Natural killer cell (primary cell): ENCODE results near the gene TTC34. TPM values are rescaled to one million over a fixed set of nuclear protein-coding genes. Genes with fewer than 3 reads are reported as not detected.

Source experiments
- ATAC-seq, 3 donors: fragments of 150-1000 bp in 2 of 3; fragments of 200-7000 bp in 1 of 3; cut with Tn5 transposase; 1 replicate in 1 of 3; 2 replicates in 2 of 3; pipeline ENCODE4 v1.10.0; 2021; ENCODE audit warnings: mild to moderate bottlenecking in 2 of 3, moderate library complexity in 2 of 3
- DNase-seq, 2 donors: peaks; one replicate each; pipeline versions ENCODE4 v3.0.0 to v3.0.0-alpha.2; 2013 to 2021; ENCODE audit warnings: mixed read lengths in 1 of 2
- H3K27ac ChIP-seq: one replicate; pipeline ENCODE4 v1.5.1; 2013; ENCODE audit warnings: mild to moderate bottlenecking, low read length
- H3K27me3 ChIP-seq: one replicate; pipeline ENCODE4 v1.6.1; 2013; ENCODE audit warnings: low read length; ENCODE audit not compliant: control insufficient read depth, insufficient read depth
- H3K36me3 ChIP-seq: one replicate; pipeline ENCODE4 v1.6.1; 2013; ENCODE audit warnings: low read length; ENCODE audit not compliant: control insufficient read depth, insufficient read depth
- H3K4me1 ChIP-seq: one replicate; pipeline ENCODE4 v1.6.1; 2013; ENCODE audit warnings: low read length; ENCODE audit not compliant: control insufficient read depth, insufficient read depth
- H3K4me3 ChIP-seq: one replicate; pipeline ENCODE4 v1.5.1; 2013; ENCODE audit warnings: low read length
- H3K9me3 ChIP-seq: one replicate; pipeline ENCODE4 v1.6.1; 2013; ENCODE audit warnings: low read length; ENCODE audit not compliant: control insufficient read depth, insufficient read depth
- H3K27ac Mint-ChIP-seq, 2 donors: one replicate each; pipeline ENCODE4 v1.8.0; 2022; ENCODE audit warnings: mild to moderate bottlenecking in 2 of 2, mixed read lengths in 2 of 2, moderate library complexity in 1 of 2
- H3K27me3 Mint-ChIP-seq, 2 donors: one replicate each; pipeline ENCODE4 v1.8.0; 2022; ENCODE audit warnings: low read depth in 2 of 2, mixed read lengths in 2 of 2
- H3K36me3 Mint-ChIP-seq: one replicate; pipeline ENCODE4 v1.8.0; 2022; ENCODE audit warnings: mixed read lengths
- H3K4me1 Mint-ChIP-seq, 2 donors: one replicate each; pipeline ENCODE4 v1.8.0; 2022; ENCODE audit warnings: mixed read lengths in 2 of 2
- H3K4me3 Mint-ChIP-seq: one replicate; pipeline ENCODE4 v1.8.0; 2022; ENCODE audit warnings: mild to moderate bottlenecking, moderate library complexity, mixed read lengths
- H3K9me3 Mint-ChIP-seq, 2 donors: one replicate each; pipeline ENCODE4 v1.8.0; 2022; ENCODE audit warnings: mixed read lengths in 2 of 2
- WGBS: methylation state at CpG from one replicate; pipeline ENCODE4 v1.1.7; 2013; ENCODE audit warnings: missing lambda C conversion rate; ENCODE audit not compliant: insufficient coverage; 5-methylcytosine and 5-hydroxymethylcytosine counted together
- intact Hi-C: fragments of 100-400 bp; cut with micrococcal nuclease; formaldehyde crosslinking; loops from one replicate; pipeline ENCODE4 v1.14.2; 2022
- total RNA-seq, 4 donors: library from RNA; stranded (reverse); fragments of 120-200 nt in 1 of 4; gene quantifications; one replicate each; pipeline versions ENCODE4 v1.2.3 to v1.2.4, GENCODE V29; 2013 to 2022
- TF ChIP-seq, protein P1 (sequence below): fragments of 200-600 bp; IDR thresholded peaks from one replicate; pipeline ENCODE4 v1.8.0; 2022; ENCODE audit warnings: antibody characterized with exemption

TTC34 gene
- total RNA-seq, 3 donors from 2014 or later (not counting 1 experiment from before 2014, with no cell fraction given) = 0.80 to 1.4 (median 1.2) TPM

DNA sequence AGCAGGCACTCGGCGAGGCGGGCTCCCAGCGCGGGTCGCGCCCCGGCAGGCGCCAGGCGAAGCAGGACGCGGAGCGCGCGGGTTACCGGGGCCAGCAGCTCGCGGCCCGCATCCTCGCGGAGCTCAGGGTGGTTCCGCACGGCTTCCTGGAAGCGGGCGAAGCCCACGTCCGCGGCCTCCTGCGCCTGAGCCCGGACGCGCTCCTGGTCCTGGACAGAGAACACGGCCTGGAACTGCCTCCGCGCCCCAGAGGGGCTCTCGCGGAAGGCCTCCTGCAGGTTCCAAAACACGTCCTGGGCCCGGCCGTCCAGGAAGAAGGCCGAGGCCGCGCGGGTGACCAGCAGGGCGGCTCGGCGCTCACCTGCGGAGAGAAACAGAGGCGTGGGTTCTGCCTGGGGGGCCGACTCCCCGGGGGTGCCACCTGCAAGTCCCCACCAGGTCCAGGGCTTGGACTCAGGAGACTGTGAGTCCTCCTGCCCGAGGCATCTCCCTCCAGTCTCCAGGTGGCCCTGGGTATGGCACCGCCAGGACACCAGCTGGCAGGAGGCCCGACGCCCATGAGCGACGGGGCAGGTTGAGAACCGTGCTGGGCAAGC is 11.4 kb downstream of the TTC34 start:
- Mint-ChIP-seq H3K36me3 (peaks cover 19% of the 10 kb centered on the region), H3K9me3 (peaks cover 2 to 10% of the 10 kb centered on the region in 2 donors), H3K4me3 (no peak overlapping the region), H3K27me3 (peaks cover 19 to 28% of the 10 kb centered on the region in 2 donors), H3K4me1 (no peaks in the 10 kb centered on the region), H3K27ac (no peak overlapping the region)
- DNase-seq (peak in 1 of 2 donors; percentile 6), ATAC-seq (no peak)
- Histone ChIP-seq H3K36me3 (no peaks in the 10 kb centered on the region), H3K4me1 (peaks cover 2% of the 10 kb centered on the region), H3K9me3 (peaks cover 14% of the 10 kb centered on the region), H3K27ac (no peak overlapping the region), H3K27me3 (peaks cover 5% of the 10 kb centered on the region), H3K4me3 (no peak overlapping the region)
- intact Hi-C loops = no loop called here
- TF ChIP-seq, protein P1, sequence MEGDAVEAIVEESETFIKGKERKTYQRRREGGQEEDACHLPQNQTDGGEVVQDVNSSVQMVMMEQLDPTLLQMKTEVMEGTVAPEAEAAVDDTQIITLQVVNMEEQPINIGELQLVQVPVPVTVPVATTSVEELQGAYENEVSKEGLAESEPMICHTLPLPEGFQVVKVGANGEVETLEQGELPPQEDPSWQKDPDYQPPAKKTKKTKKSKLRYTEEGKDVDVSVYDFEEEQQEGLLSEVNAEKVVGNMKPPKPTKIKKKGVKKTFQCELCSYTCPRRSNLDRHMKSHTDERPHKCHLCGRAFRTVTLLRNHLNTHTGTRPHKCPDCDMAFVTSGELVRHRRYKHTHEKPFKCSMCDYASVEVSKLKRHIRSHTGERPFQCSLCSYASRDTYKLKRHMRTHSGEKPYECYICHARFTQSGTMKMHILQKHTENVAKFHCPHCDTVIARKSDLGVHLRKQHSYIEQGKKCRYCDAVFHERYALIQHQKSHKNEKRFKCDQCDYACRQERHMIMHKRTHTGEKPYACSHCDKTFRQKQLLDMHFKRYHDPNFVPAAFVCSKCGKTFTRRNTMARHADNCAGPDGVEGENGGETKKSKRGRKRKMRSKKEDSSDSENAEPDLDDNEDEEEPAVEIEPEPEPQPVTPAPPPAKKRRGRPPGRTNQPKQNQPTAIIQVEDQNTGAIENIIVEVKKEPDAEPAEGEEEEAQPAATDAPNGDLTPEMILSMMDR = no peak
- 24% methylated on average over 58 of the region's 58 CpGs for WGBS

DNA sequence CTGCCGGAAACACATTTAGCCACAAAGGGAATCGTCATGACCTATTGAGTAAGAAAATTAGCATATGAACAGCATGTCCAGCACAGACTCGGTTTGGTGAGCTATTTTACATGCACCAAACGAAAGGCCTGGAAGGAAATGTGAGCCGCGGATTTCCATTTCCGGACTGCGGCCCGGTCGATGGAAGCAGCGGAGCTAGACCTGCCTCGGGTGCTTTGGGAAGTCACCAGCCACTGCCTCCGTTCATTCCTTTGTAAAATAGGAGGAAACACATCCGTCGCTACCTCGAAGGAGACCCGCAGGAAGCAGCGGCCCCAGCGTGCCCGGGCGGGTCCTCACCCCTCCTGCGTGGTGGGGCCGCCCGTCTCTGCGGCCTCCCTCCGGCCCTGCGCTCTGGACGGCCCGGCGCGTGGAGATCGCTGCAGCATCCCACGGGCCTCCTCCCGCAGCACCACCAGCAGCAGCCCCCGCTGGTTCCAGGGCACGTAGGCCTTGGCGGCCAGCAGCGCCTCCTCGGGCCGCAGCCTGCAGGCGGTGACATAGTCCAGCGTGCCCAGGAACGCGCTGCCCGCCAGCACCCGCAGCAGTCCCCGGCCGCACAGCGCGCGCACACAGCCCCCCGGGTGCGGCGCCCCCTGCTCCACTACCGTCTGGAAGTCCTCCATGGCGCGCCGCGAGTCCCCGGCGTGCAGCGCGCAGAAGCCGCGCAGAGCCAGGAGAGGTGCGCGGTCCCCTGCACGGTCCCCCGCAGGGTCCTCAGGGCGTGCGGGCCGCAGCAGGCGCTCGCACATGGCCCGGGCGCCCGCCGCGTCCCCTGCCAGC is 12.1 kb downstream of the TTC34 start:
- peaks cover 3% of the 10 kb centered on the region for H3K27me3 ChIP-seq
- H3K4me3 Mint-ChIP-seq = no peak overlapping the region
- peak in 1 of 2 donors; percentile 12 for DNase-seq
- H3K36me3 ChIP-seq = no peaks in the 10 kb centered on the region
- no peak overlapping the region for H3K27ac Mint-ChIP-seq
- peaks cover 19 to 28% of the 10 kb centered on the region in 2 donors for H3K27me3 Mint-ChIP-seq
- WGBS = 7% methylated on average over 79 of the region's 79 CpGs
- H3K4me1 ChIP-seq = peaks cover 2% of the 10 kb centered on the region
- H3K4me1 Mint-ChIP-seq = no peaks in the 10 kb centered on the region
- H3K4me3 ChIP-seq = no peak overlapping the region
- peaks cover 11% of the 10 kb centered on the region for H3K9me3 ChIP-seq
- no peak overlapping the region for H3K27ac ChIP-seq
- TF ChIP-seq, protein P1 = no peak
- ATAC-seq = no peak
- peaks cover under 1 to 8% of the 10 kb centered on the region in 2 donors for H3K9me3 Mint-ChIP-seq
- peaks cover 15% of the 10 kb centered on the region for H3K36me3 Mint-ChIP-seq
- intact Hi-C loops = no loop called here

DNA sequence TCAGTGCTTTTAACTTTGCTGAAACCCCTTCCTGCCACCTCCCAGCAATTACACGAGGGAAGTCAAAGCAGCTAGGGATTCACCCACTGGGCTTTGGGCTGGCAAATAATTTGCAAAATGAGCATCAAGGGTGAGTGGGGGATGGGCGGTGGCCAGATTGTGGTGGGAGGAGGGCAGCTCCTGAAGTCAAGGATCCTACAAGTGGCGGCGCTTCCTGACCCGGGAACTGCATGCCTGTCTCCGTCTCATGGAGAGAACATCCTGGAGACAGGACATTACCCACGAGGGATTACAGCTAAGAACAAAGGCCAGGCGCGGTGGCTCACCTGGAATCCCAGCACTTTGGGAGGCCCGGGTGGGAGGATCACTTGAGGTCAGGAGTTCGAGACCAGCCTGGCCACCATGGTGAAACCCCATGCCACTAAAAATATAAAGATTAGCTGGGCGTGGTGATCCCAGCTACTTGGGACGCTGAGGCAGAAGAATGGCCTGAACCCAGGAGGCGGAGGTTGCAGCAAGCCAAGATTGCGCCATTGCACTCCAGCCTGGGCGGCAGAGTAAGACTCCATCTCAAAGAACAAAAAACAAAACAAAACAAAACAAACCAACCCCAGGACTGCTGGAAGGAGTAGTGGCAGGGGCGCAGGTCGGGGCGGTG is 12.9 kb downstream of the TTC34 start:
- no peaks in the 10 kb centered on the region for H3K36me3 ChIP-seq
- TF ChIP-seq, protein P1 = no peak
- WGBS = 62% methylated on average over 19 of the region's 19 CpGs
- H3K4me1 ChIP-seq = peaks cover 2% of the 10 kb centered on the region
- H3K27ac ChIP-seq = no peak overlapping the region
- H3K4me3 ChIP-seq = no peak overlapping the region
- Mint-ChIP-seq H3K9me3 (peaks cover 0 to 7% of the 10 kb centered on the region in 2 donors), H3K4me1 (no peaks in the 10 kb centered on the region), H3K27me3 (peaks cover 19 to 28% of the 10 kb centered on the region in 2 donors), H3K4me3 (no peak overlapping the region), H3K36me3 (peaks cover 13% of the 10 kb centered on the region), H3K27ac (no peak overlapping the region)
- intact Hi-C loops = no loop called here
- peaks cover 7% of the 10 kb centered on the region for H3K9me3 ChIP-seq
- ATAC-seq (no peak), DNase-seq (peak in 1 of 2 donors; percentile 9)
- H3K27me3 ChIP-seq = peaks cover 3% of the 10 kb centered on the region
